GM23338 (cell line): ENCODE results near the gene TAOK2. TPM values are rescaled to one million over a fixed set of nuclear protein-coding genes. Genes with fewer than 3 reads are reported as not detected.

Experiments
- ATAC-seq: fragments of 200-7000 bp; cut with Tn5 transposase; 3 replicates; pipeline ENCODE4 v1.9.1; 2020
- DNase-seq: peaks from one replicate; pipeline ENCODE4 v3.0.0-alpha.2; 2015; ENCODE audit warnings: low spot score
- H2AFZ ChIP-seq: fragments of 200-600 bp; sonication (generic); 2 replicates; pipeline ENCODE4 v1.8.0; 2016; ENCODE audit warnings: antibody characterized with exemption, mild to moderate bottlenecking, moderate library complexity
- H3F3A ChIP-seq: fragments of 200-600 bp; sonication (generic); replicated peaks from 2 replicates; pipeline ENCODE4 v1.8.0; 2017; ENCODE audit warnings: antibody characterized with exemption, mixed run types, low read depth
- H3K27ac ChIP-seq: fragments of 200-600 bp; sonication (generic); 2 replicates; pipeline ENCODE4 v1.6.1; 2016; ENCODE audit warnings: low read depth
- H3K27me3 ChIP-seq: fragments of 200-600 bp; sonication (generic); 2 replicates; pipeline ENCODE4 v1.8.0; 2016; ENCODE audit warnings: mild to moderate bottlenecking, mixed run types, moderate library complexity; ENCODE audit not compliant: insufficient read depth
- H3K36me3 ChIP-seq: fragments of 200-600 bp; sonication (generic); 2 replicates; pipeline ENCODE4 v1.8.0; 2016; ENCODE audit warnings: mild to moderate bottlenecking; ENCODE audit not compliant: insufficient read depth
- H3K4me1 ChIP-seq: fragments of 200-600 bp; sonication (generic); 2 replicates; pipeline ENCODE4 v1.8.0; 2016; ENCODE audit warnings: mild to moderate bottlenecking, moderate library complexity; ENCODE audit not compliant: insufficient read depth
- H3K4me2 ChIP-seq: fragments of 200-600 bp; sonication (generic); 2 replicates; pipeline ENCODE4 v1.7.1; 2017; ENCODE audit warnings: mixed run types
- H3K4me3 ChIP-seq: fragments of 200-600 bp; sonication (generic); 2 replicates; pipeline ENCODE4 v1.6.1; 2016; ENCODE audit warnings: mixed run types
- H3K79me2 ChIP-seq: fragments of 200-600 bp; sonication (generic); replicated peaks from 2 replicates; pipeline ENCODE4 v1.8.0; 2017; ENCODE audit warnings: mild to moderate bottlenecking; ENCODE audit not compliant: insufficient read depth
- H3K9me2 ChIP-seq: fragments of 200-600 bp; sonication (generic); 2 replicates; pipeline ENCODE4 v1.8.0; 2017; ENCODE audit not compliant: insufficient read depth
- H4K20me1 ChIP-seq: fragments of 200-600 bp; sonication (generic); replicated peaks from 2 replicates; pipeline ENCODE4 v1.8.0; 2017; ENCODE audit warnings: mild to moderate bottlenecking; ENCODE audit not compliant: insufficient read depth
- H3K27ac Mint-ChIP-seq: 2 replicates; pipeline ENCODE4 v1.8.0; 2020; ENCODE audit warnings: inconsistent platforms, mild to moderate bottlenecking, moderate library complexity, mixed read lengths
- H3K27me3 Mint-ChIP-seq: 3 replicates; pipeline ENCODE4 v1.8.0; 2022; ENCODE audit warnings: low read depth, mild to moderate bottlenecking, moderate library complexity, mixed read lengths, inconsistent platforms; ENCODE audit not compliant: insufficient read depth, poor library complexity
- H3K36me3 Mint-ChIP-seq: 3 replicates; pipeline ENCODE4 v1.8.0; 2021; ENCODE audit warnings: low read depth, mild to moderate bottlenecking, inconsistent platforms, moderate library complexity, mixed read lengths
- H3K4me1 Mint-ChIP-seq: 3 replicates; pipeline ENCODE4 v1.8.0; 2020; ENCODE audit warnings: mild to moderate bottlenecking, inconsistent platforms, mixed read lengths
- H3K4me3 Mint-ChIP-seq: 3 replicates; pipeline ENCODE4 v1.8.0; 2021; ENCODE audit warnings: moderate library complexity, mild to moderate bottlenecking, inconsistent platforms, mixed read lengths
- H3K9me3 Mint-ChIP-seq: 3 replicates; pipeline ENCODE4 v1.8.0; 2020; ENCODE audit warnings: moderate library complexity, mild to moderate bottlenecking, inconsistent platforms, mixed read lengths
- CREB1 ChIP-seq: fragments of 250-450 bp; sonication (Bioruptor Pico); IDR thresholded peaks from 2 replicates; pipeline ENCODE4 v1.5.0; 2020; ENCODE audit warnings: low read depth, mild to moderate bottlenecking, moderate library complexity
- CTCF ChIP-seq, 2 experiments: fragments of 200-600 bp in 1 of 2; sonication (generic) in 1 of 2; conservative IDR thresholded peaks; 2 replicates each; pipeline versions ENCODE4 v1.5.1 to v1.6.1; 2016 to 2017; ENCODE audit warnings: antibody characterized with exemption in 2 of 2, low read depth in 2 of 2, mild to moderate bottlenecking in 2 of 2, moderate library complexity in 1 of 2
- ETS1 ChIP-seq: IDR thresholded peaks from 2 replicates; pipeline ENCODE4 v1.6.1; 2016; ENCODE audit warnings: antibody characterized with exemption
- EZH2 ChIP-seq: fragments of 200-600 bp; sonication (generic); IDR thresholded peaks from one replicate; pipeline ENCODE4 v1.8.0; 2017; ENCODE audit warnings: antibody characterized with exemption, mild to moderate bottlenecking, low read depth; ENCODE audit not compliant: unreplicated experiment
- EZH2phosphoT487 ChIP-seq: fragments of 200-600 bp; sonication (generic); IDR thresholded peaks from one replicate; pipeline ENCODE4 v1.8.1; 2018; ENCODE audit warnings: antibody characterized with exemption; ENCODE audit not compliant: unreplicated experiment
- JUNB ChIP-seq: IDR thresholded peaks from one replicate; pipeline ENCODE4 v1.6.1; 2016; ENCODE audit warnings: antibody characterized with exemption; ENCODE audit not compliant: unreplicated experiment
- NANOG ChIP-seq: IDR thresholded peaks from 2 replicates; pipeline ENCODE4 v1.6.1; 2016; ENCODE audit warnings: antibody characterized with exemption, borderline replicate concordance
- REST ChIP-seq: IDR thresholded peaks from one replicate; pipeline ENCODE4 v1.6.1; 2018; ENCODE audit warnings: antibody characterized with exemption; ENCODE audit not compliant: unreplicated experiment
- STAT1 ChIP-seq: IDR thresholded peaks from one replicate; pipeline ENCODE4 v1.6.1; 2016; ENCODE audit warnings: antibody characterized with exemption; ENCODE audit not compliant: unreplicated experiment
- ZNF114 ChIP-seq: fragments of 250-450 bp; sonication (Bioruptor Pico); IDR thresholded peaks from 2 replicates; pipeline ENCODE4 v1.5.0; 2020; ENCODE audit warnings: mild to moderate bottlenecking, moderate library complexity
- ZNF462 ChIP-seq: fragments of 250-450 bp; sonication (Bioruptor Pico); IDR thresholded peaks from 2 replicates; pipeline ENCODE4 v1.5.0; 2020; ENCODE audit warnings: mild to moderate bottlenecking, moderate library complexity
- polyA plus RNA-seq: library from polyadenylated mRNA; unstranded; fragments of >200 nt; fragmentation: Nextera tagmentation; extraction: Ambion mirVana; gene quantifications from 2 replicates; pipeline ENCODE4 v1.2.1, GENCODE V29; 2016
- total RNA-seq: library from RNA; depleted of rRNA; stranded (reverse); fragments of >200 nt; shearing (Covaris generic); gene quantifications from 2 replicates; pipeline ENCODE4 v1.2.3, GENCODE V29; 2014

Gene TAOK2
- total and polyA plus RNA-seq, 2 experiments from 2014 or later = 8.8 to 45.2 TPM

- no peak overlapping the region for H3K4me3 Mint-ChIP-seq
- TF ChIP-seq ZNF114 (CRISPR knock-in tag) (no peak), JUNB (no peak), ZNF462 (CRISPR knock-in tag) (no peak), CTCF (conservative IDR thresholded peaks at IDR 0.05; ENCODE audit: low read depth in 2 of 2) (no peak), CREB1 (no peak), EZH2phosphoT487 (no peak), REST (no peak), ETS1 (no peak), STAT1 (no peak), EZH2 (no peak), NANOG (no peak)
- no peak for ATAC-seq
These were observed 14.9 kb upstream of the TAOK2 start for GRCh38 chr16:29958756-29959155.

More at GRCh38 chr16:29958756-29959155, 14.9 kb upstream of the TAOK2 start:
- Mint-ChIP-seq H3K27ac (no peak overlapping the region), H3K9me3 (no peaks in the 10 kb centered on the region), H3K27me3 (peaks cover 15% of the 10 kb centered on the region), H3K4me1 (peaks cover 16% of the 10 kb centered on the region), H3K36me3 (0 out of 3 replicates have a peak, but pooled peaks cover 3% of the 10 kb centered on the region)
- Histone ChIP-seq H3K4me3 (no peak overlapping the region), H3K27ac (no peak overlapping the region), H2AFZ (no peak overlapping the region), H4K20me1 (no peaks in the 10 kb centered on the region), H3F3A (0 out of 2 replicates have a peak, but pooled peaks cover 6% of the 10 kb centered on the region), H3K27me3 (no peaks in the 10 kb centered on the region), H3K36me3 (no peaks in the 10 kb centered on the region), H3K4me1 (peaks cover 6% of the 10 kb centered on the region), H3K79me2 (no peaks in the 10 kb centered on the region), H3K4me2 (no peak overlapping the region), H3K9me2 (no peaks in the 10 kb centered on the region)
- no peak for DNase-seq
